OCI-LY3 (cell line): ENCODE results near the gene GTF2E1.

Experiments used
- EZH2phosphoT487 ChIP-seq: fragments of 200-600 bp; shearing (Covaris generic); IDR thresholded peaks from 2 replicates; pipeline ENCODE4 v1.6.1; 2018; ENCODE audit warnings: antibody characterized with exemption, mixed run types, low read depth
- TF ChIP-seq, protein P1 (sequence below): fragments of 200-600, 300-600 bp; sonication (generic); IDR thresholded peaks from 2 replicates; pipeline ENCODE4 v1.5.1; 2014; ENCODE audit warnings: antibody characterized with exemption, low read length, low read depth

DNA sequence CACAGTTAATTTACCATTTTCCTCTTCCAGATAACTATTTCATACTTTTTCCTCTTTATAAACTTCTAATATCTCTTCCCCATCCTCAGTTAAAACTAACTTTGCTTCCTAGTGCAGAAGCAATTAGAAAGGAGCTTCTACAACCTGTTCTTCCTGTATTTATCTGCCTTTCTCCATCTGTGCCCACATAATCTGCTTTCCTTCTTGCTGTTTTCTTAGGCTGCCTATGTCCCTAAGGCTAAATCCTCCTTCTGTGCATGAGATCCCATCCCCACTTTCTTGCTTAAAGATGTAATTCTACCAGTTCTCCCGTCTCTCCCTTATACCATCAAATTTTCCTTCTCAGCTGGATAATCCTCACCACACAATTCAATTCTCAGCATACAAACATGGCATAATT is 32.2 kb upstream of the GTF2E1 start:
- TF ChIP-seq, protein P1, sequence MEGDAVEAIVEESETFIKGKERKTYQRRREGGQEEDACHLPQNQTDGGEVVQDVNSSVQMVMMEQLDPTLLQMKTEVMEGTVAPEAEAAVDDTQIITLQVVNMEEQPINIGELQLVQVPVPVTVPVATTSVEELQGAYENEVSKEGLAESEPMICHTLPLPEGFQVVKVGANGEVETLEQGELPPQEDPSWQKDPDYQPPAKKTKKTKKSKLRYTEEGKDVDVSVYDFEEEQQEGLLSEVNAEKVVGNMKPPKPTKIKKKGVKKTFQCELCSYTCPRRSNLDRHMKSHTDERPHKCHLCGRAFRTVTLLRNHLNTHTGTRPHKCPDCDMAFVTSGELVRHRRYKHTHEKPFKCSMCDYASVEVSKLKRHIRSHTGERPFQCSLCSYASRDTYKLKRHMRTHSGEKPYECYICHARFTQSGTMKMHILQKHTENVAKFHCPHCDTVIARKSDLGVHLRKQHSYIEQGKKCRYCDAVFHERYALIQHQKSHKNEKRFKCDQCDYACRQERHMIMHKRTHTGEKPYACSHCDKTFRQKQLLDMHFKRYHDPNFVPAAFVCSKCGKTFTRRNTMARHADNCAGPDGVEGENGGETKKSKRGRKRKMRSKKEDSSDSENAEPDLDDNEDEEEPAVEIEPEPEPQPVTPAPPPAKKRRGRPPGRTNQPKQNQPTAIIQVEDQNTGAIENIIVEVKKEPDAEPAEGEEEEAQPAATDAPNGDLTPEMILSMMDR, result no peak
- no peak for TF ChIP-seq EZH2phosphoT487
